Heart left ventricle (tissue), 13 donors: ENCODE data around the gene CGB8.
"Not testable (repeated sequence)": the region's sequence is repeated elsewhere in the genome, so short reads cannot be mapped to it uniquely, and the experiment has no call there.

Experiments used
- POLR2A ChIP-seq, 2 donors: fragments of 450-650 bp; IDR thresholded peaks; one replicate each; pipeline ENCODE4 v1.6.1; 2017; ENCODE audit warnings: antibody characterized with exemption in 2 of 2, mild to moderate bottlenecking in 2 of 2, moderate library complexity in 2 of 2
- TF ChIP-seq, protein P1 (sequence below), 12 donors: fragments of 200-600 bp; sonication (generic) in 4 of 12; IDR thresholded peaks; one replicate each; pipeline versions ENCODE4 v1.5.0 to v1.8.0; 2018 to 2022; ENCODE audit warnings: antibody characterized with exemption in 12 of 12, mild to moderate bottlenecking in 5 of 12
- donor health status: ischemic (EF 13 %, LVEDD 7.1; RV severe dilation, severe dysfunction).
- donor health status: DM: no; HTN: yes; CAD: no.
- donor health status: DM: no; HTN: no; CAD: no.
- donor health status: ischemic (EF 25% LVEDD 6.9; RV normal size, moderate dysfunction).
- donor health status: ischemic (EF 25% LVEDD 5.7; RV mildly dilated, moderate dysfunction).
- donor health status: ischemic (EF 35%, LVEDD 5.7; RV mildly dilated, moderate dysfunction).
- donor health status: nonischemic (EF 11% LVEDD 7.7; RV severe dilation, severe dysfunction).
- donor health status: DM: yes; HTN: yes; CAD: no.
- donor health status: PGD.
- donor health status: ischemic (EF 29% LVEDD 5.4; RV normal size, mild dysfunction).
- donor health status: nonischemic (EF 23%, LVEDD 6.1; RV moderate dilation, normal function).

DNA sequence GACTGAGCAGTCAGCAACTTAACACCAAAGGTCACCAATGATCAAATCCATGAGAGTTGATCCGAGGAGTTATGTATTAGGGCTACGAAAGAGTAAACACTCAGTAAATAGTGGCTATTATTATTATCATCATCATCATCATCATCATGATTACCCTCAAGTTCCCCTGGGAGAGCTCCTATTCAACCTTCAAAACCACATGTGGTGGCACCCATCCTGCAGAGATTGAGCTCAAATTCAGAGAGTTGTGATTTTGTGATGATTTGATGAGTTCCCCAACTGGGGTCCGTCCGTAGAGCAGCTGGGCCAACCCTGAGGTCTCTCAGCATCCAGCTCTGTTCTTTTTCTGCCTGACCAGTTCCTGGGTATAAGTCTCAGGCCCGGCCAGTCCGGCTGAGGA is 23.8 kb downstream of the CGB8 start:
- TF ChIP-seq, protein P1, sequence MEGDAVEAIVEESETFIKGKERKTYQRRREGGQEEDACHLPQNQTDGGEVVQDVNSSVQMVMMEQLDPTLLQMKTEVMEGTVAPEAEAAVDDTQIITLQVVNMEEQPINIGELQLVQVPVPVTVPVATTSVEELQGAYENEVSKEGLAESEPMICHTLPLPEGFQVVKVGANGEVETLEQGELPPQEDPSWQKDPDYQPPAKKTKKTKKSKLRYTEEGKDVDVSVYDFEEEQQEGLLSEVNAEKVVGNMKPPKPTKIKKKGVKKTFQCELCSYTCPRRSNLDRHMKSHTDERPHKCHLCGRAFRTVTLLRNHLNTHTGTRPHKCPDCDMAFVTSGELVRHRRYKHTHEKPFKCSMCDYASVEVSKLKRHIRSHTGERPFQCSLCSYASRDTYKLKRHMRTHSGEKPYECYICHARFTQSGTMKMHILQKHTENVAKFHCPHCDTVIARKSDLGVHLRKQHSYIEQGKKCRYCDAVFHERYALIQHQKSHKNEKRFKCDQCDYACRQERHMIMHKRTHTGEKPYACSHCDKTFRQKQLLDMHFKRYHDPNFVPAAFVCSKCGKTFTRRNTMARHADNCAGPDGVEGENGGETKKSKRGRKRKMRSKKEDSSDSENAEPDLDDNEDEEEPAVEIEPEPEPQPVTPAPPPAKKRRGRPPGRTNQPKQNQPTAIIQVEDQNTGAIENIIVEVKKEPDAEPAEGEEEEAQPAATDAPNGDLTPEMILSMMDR (IDR thresholded peaks at IDR 0.05) = not testable (repeated sequence)
- TF ChIP-seq POLR2A (IDR thresholded peaks at IDR 0.05) = not testable (repeated sequence)
